ENCODE measurements around the gene PPAT.
A peak's percentile ranks its signal among the peaks of the same experiment; 100 is the strongest.
"Not testable (repeated sequence)": the region's sequence is repeated elsewhere in the genome, so short reads cannot be mapped to it uniquely, and the experiment has no call there.

The PPAT gene

GRCh38 chr4:56466910-56467283 lies 31.5 kb upstream of the PPAT start:
- TF ChIP-seq CTCF (conservative IDR thresholded peaks at IDR 0.05) = no peak
- peak overlapping the region; percentile 96 for H3K27ac ChIP-seq

GRCh38 chr4:56466296-56466761 lies 30.9 kb upstream of the PPAT start:
- peak overlapping the region; percentile 96 for H3K27ac ChIP-seq

GRCh38 chr4:56465599-56466295 lies 30.3 kb upstream of the PPAT start:
- H3K27ac ChIP-seq = peak overlapping the region; percentile 96
- TF ChIP-seq CTCF (conservative IDR thresholded peaks at IDR 0.05) = no peak

- H3K27ac ChIP-seq = no peak overlapping the region
- no peak for TF ChIP-seq CTCF (conservative IDR thresholded peaks at IDR 0.05)
Measured at GRCh38 chr4:56464581-56464980, 29.2 kb upstream of the PPAT start.

- TF ChIP-seq CTCF (conservative IDR thresholded peaks at IDR 0.05) = no peak
- no peak overlapping the region for H3K27ac ChIP-seq
Measured at GRCh38 chr4:56463711-56464110, 28.3 kb upstream of the PPAT start.

- no peak overlapping the region for H3K27ac ChIP-seq
- TF ChIP-seq CTCF (conservative IDR thresholded peaks at IDR 0.05) = no peak
Measured at GRCh38 chr4:56462157-56462556, 26.7 kb upstream of the PPAT start.

GRCh38 chr4:56460085-56460484 lies 24.7 kb upstream of the PPAT start:
- no peak for TF ChIP-seq CTCF (conservative IDR thresholded peaks at IDR 0.05)
- no peak overlapping the region for H3K27ac ChIP-seq

- no peak overlapping the region for H3K27ac ChIP-seq
Measured at GRCh38 chr4:56450342-56450741, 14.9 kb upstream of the PPAT start.

GRCh38 chr4:56449475-56449874 lies 14.1 kb upstream of the PPAT start:
- H3K27ac ChIP-seq = not testable (repeated sequence)

More at GRCh38 chr4:56450342-56450741, 14.9 kb upstream of the PPAT start:
- no peak for TF ChIP-seq CTCF (conservative IDR thresholded peaks at IDR 0.05)

All from VCaP (cell line).